NOMO-1 (cell line): ENCODE results near the gene AIFM3.
"Not testable (repeated sequence)": the region's sequence is repeated elsewhere in the genome, so short reads cannot be mapped to it uniquely, and the experiment has no call there.

Experiments
- DNase-seq, 2 experiments: peaks; one replicate each; lab custom pipeline; 2025; ENCODE audit not compliant: unreplicated experiment in 2 of 2; lab: John Stamatoyannopoulos, UW

AIFM3 gene

DNA sequence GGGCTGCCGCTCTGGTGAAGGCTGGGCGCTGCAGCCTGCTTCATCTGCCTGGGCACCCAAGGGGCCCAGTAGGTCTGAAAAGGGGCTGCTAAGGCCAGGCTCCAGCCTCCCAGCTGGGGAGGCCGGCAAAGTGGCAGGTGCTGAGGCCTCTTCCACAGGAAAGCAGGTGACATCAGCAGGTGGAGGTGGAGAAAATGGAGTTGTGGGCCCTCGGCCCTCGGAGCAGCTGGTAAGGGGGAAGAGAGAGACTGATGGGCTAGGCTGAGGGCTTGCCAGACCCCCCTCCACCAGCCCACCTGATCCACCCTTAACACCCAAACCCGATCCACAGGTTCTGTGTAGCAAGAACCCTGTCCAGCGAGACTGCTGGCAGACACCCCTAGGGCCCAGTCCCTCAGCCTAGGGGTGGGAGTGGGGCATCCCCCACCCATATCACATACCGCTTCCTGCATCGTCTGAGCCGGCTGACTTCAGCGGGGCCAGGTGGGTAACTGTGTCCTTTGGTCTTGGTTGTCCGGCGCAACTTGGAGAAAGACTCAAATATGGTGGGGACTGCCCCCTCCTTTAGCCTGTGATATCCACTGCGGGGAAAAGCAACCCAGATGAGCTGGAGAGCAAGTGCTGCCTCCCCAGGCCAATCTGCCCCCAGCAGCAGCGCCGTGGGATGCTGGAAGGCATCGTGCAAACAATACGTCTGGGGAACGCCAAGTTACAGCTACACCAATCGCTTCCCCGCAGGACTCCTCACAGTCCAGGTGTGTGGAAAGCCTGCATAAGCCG is 33.3 kb downstream of the AIFM3 start:
- DNase-seq = no peak

DNA sequence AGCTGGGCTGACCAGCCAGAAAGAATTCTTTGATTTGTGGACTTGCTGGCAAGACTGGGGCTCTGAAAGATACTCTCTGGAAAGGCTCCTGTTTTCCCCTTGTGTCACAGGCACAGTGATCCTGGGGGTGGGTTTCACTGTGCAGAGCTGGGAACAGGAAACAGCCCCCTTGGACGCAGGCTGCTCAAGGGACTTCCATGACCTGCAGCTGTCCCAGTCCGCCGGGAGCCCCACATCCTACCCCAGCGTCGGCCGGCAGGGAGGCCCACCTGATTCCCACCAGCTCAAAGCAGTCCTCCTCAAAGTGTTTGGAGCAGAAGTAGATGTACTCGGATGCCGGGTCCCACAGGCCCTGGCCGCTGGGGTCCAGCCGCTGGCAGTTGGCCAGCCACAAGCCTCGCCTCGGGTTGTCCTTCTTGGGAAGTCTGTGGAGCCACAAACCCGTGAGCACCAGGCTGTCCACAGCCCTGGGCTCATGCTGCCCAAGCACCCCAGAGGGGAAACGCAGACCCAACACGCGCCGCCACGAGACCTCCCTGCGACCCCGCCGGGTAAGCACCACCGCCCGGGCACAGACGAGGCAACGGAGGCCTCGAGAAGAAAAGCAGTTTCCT is 34.0 kb downstream of the AIFM3 start:
- no peak for DNase-seq

DNA sequence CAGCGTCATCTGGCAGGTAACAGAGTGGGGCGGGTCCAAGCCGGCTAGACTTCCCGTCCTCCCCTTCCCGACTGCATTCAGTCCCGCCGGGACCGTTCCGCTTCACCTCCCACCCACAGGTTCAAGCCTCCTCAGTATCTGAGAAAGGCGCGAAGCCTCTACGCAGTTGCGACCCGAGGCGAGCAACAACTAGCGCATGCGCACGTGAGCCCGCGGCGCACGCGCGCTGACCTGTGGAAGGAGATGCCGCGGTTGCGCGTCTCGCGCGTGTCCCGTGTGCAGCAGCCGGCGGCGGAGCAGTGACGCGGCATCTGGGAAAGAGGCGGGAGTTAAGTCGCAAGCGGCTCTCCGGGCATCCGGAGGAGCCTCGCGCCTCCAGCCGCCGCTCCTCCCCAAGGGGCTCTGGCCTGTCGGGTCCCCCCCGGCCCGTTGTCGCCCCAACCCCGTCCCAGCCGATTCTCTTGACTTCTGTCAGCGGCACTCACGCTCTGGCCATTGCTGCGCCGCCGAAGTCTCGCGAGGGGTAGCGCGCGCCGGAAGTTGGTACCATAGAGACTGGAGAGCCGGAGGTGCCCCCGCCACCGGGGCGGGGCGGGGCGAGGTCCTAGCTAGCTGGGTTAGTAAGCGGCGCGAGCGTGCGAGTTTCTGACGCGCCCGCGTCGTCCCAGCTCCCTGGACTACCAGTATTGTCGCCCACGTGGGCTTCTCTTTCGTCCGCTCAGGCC is 34.7 kb downstream of the AIFM3 start, which contains the start of gene THAP7:
TSS of gene THAP7 (minus strand) at position 518 of the 725 bp plus-strand sequence. CDS start at position 311, 207 bp downstream.
- DNase-seq = peak; percentile 93 to 98

DNA sequence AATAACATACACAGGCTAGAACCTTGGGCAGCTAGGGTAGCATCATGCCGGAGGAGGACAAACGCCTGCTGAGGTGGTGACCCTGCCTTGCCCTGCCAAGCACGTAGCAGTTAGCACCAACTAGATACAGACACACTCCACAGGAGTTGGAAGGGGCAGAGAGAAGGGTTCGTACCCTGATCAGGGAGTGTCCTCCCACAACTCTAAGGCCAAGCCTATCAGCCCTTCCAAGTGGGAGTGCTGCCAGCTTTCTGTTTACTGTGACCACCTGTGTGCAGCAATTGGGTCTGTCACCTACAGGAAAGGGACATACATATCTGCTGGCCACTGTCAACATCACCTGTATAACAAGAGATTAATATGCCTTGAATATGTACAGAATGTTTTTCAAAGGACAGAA is 36.7 kb downstream of the AIFM3 start:
- no peak for DNase-seq

DNA sequence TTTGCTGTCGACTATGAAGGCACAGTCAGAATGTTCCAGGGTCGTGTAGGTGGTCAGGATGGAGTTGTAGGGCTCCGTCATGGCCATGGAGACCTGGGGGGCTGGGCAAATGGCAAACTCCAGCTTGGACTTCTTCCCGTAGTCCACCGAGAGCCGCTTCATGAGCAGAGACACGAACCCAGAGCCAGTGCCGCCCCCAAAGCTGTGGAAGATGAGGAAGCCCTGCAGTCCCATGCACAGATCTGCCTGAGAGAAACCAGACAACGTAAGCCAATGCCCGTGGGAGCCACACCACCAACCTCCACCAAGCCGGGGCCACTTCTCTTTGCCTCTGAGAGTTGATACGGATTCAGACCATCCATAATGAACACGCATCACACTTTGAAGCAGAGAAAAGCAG is 42.2 kb downstream of the AIFM3 start:
- not testable (repeated sequence) for DNase-seq

DNA sequence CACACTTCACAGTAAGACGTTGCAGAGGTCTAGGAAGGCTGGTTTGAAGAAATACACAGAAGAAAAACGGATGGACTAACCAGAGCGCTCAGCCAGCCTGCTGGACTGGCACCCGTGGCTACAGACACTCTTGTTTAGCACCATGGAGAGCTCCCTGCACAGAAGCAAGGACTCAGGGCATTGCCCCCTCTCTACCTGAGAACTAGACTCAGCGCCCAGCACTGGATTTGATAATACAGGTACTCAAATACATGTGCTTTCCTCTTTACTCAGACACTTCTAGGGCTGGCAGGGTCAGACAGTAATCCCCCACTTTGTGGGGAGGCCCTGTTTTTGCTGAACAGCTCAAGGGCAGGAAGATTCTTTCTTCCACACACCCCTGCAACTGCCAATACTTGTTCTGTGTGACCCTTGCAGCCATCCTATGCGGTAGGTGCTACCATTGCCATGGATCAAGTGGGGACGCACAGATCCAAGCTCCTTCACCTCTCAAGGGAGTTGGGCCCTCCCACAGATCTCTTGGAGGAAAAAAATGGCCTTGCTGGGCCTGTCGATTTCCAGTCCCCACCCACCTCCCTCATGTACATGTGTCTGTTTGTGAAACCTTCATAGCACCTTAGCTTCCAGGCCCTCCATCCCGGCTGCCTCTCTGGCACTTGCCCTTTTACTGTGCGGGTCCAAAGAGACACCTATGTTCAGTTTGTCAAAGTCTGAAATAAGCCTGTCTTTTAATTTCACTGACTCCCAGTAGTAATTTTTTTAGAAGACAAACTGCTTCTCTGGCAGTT is 42.8 kb downstream of the AIFM3 start:
- peak in 1 of 2 experiments; percentile 20 for DNase-seq

DNA sequence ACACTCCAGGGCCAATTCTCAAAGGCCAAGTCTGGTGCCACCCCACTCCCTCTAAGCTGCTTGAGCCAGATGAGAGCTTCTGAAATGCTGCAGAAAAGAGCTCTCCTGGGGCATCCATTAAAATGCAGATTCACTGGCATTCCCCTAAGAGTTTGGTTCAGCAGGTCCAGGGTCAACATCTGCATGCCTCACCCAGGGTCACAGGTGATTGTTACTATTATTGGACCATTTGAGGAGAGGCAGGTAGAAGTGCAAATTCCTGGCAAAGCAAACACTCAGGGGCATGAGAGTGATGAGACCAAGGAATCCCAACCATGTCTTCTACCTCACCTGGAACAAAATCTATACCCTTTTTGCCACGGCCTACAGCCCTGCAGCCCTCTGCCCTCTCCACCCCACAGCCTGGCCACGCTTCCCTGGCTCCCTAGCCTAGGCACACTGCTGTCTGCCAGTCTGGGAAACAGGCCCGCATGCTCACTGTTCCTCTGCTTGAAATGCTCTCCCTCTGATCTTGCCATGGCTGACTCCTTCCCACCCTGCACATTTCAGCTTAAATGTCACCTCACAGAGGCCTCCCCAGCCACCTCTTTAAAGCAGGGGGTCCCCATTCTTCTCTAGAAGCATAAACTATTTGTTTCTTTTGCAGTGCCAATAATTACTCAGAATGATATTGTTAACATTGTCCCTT is 43.5 kb downstream of the AIFM3 start:
- no peak for DNase-seq

DNA sequence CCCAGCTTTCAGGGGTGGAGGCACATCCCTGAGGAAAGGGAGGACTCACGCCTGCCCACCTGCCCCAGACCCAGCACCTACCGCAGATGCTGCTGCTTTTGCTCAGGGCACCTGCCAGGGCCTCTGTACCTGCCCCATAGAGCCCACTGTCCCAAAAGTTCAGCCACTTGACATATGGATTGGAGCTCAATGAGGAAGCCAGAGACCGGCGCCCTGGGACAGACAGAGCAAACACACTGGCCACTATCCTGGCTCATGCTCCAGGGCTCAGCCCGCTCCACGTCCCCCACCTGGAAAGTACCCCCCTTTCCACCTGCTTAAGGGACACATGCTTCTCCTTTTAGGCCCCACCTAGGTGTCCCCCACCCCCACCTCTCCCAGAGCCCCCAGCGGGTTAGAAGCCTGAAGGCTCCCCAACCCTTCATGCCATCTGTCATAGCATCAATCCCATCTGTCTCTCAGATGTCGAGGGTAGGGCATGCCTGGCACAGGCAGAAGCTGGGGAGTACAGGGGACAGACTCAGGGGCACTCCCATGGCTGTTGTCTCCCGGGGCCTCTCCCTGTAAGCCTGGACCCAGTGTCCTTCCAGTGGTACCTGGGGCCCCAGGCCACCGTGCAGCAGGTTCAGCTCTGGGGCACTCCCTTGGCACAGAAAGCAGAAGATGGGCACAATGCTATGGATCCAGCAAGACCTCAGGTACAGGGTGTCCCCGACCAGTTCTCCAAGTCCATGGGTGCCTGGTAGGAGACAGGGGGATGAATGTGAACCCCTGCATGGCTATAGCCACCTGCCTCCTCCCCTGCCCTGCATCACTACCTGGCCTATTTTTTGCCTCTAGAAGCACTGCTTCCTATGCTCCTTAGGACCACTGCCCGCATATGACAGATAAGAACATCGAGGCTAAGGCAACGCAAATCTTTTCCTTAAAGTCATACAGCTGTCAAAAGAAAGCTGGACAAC is 45.7 kb downstream of the AIFM3 start:
- DNase-seq = no peak

DNA sequence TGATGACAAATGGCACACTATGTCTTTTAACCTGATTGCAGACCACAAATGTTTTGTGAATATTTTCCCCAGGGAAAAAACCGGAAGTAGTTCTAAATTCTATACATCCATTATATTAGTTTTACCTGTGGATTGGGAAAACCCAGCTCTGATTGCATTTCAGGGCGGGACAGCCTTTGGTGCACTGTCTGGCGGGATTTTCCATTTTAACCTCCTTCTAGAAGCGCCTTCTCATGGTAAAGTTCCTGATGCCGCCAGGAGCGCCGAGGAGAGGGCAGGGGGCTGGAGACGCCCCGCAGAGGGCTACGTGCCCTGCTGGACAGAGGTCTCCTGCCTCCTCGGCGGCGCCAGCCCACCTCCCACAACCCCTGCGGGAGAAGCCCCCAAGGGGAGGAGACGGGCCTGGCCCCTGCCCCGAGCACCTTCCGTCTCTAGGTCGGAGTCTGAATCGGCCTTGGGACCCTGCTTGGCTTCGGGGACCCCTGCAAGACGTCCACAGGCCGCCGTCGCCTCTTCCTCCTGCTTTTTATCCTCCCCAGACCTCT is 46.7 kb downstream of the AIFM3 start:
- DNase-seq = no peak

DNA sequence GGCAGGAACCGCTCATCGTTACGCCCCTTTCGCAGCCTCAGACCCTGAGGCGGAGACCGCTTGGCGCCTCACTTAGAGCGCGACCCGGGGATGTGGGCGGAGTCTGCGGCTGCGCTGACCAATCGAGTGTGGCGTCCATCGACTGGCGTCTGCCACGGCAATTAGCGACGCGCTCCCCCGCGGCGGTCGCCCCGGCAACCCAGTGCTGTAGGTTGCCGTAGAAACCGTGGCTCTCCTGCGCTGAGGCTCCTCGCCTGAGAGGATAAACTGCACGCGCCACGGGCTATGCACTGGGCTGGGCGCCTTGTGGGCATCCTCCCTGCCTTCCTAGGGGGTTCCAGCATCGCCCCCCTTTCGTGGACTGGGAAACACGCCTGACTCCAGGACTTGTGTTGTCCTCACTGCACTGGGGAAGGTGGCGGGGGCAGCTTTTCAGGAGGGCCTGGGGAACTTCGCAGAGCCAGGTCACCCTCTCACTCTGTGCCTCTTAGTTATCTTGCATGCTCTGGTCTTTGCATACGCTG is 47.2 kb downstream of the AIFM3 start:
- DNase-seq = peak; percentile 94

DNA sequence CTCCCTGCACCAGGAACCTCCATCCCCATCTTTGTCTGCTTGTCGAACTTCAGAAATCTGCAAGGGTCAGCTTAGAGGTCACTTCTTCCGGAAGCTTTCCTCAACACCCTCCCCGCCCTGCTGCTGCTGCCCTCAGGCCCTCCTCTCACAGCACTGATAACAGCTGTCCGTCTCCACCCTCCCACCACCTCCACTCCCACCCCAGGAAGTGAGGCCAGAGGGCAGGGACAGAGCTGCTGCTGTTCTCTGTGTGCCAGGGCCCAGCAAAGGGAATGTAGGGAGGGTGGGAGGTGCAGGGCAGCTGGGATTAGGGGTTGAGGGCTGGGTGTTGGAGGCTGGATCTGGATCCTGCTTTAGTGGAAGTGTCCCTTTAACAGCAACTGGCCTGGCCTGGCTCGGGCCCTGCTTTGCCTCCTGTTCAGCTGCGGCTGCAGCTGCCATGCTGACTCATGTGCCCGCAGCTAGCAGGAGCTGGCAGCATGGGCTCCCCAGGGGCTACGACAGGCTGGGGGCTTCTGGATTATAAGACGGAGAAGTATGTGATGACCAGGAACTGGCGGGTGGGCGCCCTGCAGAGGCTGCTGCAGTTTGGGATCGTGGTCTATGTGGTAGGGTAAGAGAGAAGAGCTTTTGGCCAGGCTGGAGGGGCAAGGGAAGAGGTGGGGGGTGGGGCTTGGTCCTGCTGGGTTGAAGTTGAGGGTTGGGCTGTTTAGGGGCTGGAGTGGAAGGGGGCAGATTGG is 47.8 kb downstream of the AIFM3 start, which contains the start of gene P2RX6:
TSS of gene P2RX6 (plus strand) at position 440 of the 740 bp plus-strand sequence. CDS start at position 450, 10 bp downstream.
- DNase-seq = no peak

DNA sequence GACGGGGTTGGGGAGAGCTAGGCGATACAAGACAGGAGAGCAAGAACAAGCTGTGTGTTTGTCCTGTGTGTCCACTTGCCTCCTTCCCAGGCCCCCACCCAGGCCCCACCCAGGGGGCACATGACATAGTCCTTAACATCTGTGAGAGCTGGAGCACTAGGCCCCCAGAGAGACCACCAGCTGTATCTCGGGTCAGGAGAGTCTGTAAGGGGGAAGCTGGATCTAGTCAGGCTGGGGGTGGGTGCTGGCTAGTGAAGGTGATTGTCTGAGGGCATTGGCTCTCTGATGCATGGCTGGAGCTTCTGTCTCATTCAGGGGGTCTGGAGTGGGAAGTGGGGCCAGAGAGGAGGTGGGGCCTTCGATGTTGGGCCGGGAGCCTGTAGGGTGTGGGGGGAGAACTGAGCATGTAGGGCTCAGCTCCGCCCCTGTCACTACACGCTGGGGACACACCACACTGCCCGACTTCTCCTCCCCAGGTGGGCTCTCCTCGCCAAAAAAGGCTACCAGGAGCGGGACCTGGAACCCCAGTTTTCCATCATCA is 48.5 kb downstream of the AIFM3 start:
- DNase-seq = no peak

DNA sequence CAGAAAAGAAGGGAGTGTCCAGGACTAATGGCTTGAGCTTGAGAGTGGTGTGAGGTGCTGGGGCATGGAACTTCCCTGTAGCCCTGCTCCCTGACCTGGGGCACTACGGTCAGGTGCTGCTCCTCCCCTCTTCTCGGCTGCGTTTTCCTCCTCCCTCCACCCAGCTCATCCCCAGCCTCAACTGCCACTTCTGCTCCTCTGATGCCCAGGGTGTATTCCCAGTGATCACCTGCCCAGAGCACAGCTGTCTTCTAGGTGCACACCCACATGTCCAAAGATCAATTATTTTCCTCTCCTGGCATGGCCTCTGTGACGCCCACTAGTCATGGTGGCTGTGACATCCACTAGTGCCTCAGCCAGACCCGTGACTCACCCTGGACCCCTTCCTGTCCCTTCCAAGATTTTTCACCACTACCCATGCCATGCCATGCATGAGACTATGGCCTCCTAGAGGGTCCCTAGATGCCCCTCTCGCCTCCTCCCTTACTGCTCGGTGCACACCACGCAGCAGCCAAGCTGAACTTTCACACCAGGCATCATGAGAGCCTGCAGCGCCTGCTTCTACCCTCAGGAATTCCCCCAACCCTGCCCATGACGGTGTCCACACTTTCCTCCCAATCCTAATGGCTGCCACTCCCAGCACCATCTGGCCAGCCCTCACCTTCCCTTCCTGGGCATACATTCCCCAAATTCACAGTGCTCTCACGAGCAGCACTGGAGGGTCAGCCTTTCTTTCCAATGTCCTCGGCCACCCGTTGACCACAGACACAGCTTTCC is 49.8 kb downstream of the AIFM3 start:
- DNase-seq = no peak

DNA sequence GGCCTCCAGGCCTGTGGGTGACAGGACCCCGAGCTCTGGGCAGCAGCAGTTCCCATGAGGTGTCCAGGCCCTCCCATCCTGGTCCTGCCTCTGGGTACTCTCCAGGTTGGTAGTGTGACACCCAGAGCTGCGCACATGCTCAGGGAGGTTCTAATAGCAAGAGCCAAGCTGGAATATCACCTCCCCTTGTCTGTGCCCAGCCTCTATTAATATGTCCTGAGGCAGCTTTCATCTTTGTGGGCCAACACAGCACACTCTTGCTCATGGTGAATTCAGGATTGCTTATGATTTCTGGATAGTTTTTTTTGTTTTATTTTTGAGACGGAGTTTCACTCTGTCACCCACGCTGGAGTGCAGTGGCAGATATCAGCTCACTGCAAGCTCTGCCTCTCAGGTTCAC is 51.3 kb downstream of the AIFM3 start:
- no peak for DNase-seq

DNA sequence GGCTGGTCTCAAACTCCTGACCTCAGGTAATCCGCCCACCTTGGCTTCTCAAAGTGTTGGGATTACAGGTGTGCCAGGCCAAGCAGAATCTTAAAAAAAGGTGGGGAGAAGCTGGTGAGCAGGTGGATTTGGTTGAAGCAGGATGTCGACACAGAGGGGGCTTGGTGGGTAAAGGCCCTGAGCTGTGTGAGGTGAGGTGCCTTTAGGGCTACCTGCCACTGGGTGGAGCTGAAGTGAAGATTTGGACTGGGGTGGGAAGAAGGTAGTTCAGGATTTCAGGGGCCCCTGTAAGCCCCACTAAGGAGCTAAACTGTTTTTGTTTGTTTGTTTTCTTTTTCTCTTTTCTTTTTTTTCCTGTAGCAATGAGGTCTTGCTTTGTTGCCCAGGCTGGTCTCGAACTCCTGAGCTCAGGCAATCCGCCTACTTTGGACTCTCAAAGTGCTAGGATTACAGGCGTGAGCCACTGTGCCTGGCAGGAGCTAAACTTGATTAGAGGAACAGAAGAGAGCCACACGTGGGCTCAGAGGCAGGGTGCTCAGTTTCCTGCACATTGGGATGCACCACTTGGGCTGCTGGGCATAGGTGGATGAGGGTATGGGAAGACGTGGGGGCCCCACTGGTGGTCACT is 53.9 kb downstream of the AIFM3 start:
- DNase-seq = peak; percentile 15 to 19

DNA sequence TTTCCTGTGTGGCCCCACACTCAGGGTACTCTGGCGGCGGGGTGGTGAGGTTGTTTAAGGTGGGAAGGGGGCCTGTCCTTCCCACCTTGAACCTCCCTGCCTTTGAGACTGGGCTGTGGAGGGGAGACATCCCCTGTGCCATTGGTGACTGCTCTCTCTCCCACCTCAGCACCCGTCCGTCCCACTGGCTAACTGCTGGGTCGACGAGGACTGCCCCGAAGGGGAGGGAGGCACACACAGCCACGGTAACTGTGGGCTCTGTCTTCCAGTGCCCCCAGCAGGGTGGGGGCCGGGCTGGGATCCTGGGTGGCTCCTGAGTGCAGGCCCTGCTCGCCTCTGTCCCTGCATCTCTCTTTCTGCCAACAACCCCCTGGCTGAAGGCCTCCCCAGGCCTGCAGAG is 55.5 kb downstream of the AIFM3 start:
- DNase-seq = no peak
